ENCODE data around the gene TMEM233.
A peak's percentile ranks its signal among the peaks of the same experiment; 100 is the strongest.

- TF ChIP-seq CTCF (IDR thresholded peaks at IDR 0.05 in 4 of 5, conservative IDR thresholded peaks at IDR 0.05 in 1 of 5) (peak in 1 of 5 experiments; percentile 16), POLR2A (IDR thresholded peaks at IDR 0.05) (peak; percentile 86 to 89)
These were observed 1.3 kb downstream of the TMEM233 start for GRCh38 chr12:119594772-119595445.

Measured in gastrocnemius medialis (tissue), 4 donors.